HG03045 (cell line): ENCODE results near the gene KCNK2.

Experiments
- ATAC-seq: cut with Tn5 transposase; IDR thresholded peaks from one replicate; pipeline ENCODE4 v1.9.1; 2021; ENCODE audit warnings: mild to moderate bottlenecking, moderate library complexity; ENCODE audit not compliant: unreplicated experiment

The KCNK2 gene

GRCh38 chr1:215250913-215251312 is 168.4 kb downstream of the KCNK2 start:
- ATAC-seq = no peak

- no peak for ATAC-seq
Measured at GRCh38 chr1:215251428-215251827, 168.9 kb downstream of the KCNK2 start.

DNA sequence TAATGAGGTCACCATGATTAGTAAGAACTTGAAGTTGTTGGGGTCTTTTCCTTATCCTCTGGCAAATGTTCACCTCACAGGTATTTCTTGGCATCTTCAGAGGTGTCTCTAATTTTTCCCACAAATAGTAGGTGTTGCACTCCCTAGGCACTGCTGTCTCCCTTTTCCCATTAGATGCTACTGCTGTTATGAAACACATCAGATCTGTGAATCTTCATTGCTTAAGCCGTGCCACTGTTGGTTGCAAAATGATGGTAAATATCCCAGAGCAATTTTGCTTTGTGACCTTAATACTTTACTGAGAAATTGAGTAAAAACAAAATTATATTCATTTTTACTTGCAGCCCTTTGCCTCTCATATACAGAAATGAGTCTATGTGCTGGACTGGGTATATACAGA is 169.6 kb downstream of the KCNK2 start:
- no peak for ATAC-seq

- ATAC-seq = no peak
Measured at GRCh38 chr1:215256936-215257679, 174.6 kb downstream of the KCNK2 start.

DNA sequence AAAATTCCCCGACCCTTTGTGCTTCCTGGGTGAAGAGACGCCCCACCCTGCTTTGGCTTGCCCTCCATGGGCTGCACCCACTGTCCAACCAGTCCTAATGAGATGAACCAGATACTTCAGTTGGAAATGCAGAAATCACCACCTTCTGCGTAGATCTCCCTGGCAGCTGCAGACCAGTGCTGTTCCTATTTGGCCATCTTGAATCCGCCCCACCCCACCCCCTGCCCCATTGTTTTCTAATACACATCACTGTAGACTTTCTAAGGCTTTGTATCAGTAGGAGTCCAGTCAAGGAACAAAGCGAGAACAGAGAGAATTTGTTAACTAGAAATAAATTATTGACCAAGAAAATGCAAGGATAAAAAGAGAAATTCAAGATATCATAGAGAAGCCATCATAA is 178.2 kb downstream of the KCNK2 start:
- ATAC-seq = no peak

DNA sequence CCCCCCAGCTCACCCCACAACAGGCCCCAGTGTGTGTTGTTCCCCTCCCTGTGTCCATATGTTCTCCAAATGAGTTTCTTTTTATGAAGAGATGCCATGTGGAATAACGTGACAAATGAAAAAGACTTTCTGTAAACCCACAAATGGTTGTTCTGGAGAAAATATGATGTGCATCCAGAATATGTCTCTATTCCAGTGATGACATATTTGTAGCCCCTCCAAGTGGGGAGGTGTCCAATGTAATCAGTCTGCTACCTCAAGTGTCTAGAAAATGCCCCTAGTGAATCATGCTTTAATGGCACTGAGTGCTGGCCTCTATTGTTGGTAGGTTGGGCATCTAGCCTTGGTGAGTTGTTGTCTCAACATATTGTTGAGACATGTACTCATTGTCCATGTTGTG is 179.6 kb downstream of the KCNK2 start:
- no peak for ATAC-seq

DNA sequence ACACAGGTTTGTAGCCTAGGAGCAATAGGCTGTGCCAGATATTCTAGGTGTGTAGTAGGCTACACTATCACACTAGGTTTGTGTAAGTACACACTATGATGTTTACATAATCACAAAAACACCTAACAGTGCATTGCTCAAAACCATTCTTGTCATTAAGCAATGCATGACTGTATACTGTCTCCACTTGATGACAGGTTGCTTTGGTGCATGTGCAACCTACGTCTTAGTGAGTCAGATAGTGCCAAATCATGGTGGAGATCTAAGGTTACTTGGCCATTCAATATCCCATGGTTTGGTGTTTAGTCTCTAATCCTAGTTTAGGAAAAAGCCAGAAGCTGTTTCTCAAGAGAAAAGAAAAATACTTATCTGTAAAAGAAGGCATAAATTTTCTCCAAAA is 181.1 kb downstream of the KCNK2 start:
- ATAC-seq = no peak

DNA sequence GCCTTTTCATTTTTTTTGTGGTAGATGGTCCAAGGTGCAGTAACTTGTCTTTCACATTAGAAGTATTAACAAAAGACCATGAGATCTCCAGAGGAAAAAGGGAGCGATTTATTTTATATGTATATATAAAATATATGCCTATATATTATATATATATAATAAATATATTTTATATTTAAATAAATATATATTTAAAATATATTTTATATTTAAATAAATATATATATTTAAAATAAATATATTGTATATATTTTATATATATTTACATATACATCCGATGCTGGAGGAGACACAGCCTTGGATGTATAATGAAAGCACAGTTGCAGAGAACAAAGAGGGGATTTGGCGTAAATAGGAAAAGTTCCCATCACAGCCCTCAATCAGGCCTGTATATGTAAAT is 182.1 kb downstream of the KCNK2 start:
- ATAC-seq = no peak

- ATAC-seq = no peak
Measured at GRCh38 chr1:215267495-215267894, 185.0 kb downstream of the KCNK2 start.

DNA sequence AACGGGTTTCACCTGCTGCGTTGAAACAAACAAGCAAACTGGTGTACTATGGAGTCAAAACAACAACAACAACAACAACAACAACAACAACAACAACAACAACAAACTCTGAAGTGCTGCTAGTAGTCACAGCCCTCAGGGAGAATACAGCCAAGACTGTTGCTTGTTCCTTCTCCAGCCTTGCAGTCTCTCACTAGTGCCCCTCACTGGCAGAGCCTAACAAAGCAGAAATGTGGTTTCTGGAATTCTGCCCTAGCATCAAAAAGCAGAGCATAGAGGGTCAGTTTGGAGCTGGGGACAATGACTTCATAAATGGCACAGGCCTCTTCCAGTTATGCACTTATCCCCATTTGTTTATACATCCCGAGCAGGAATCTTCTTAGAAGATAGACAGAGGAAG is 187.4 kb downstream of the KCNK2 start:
- no peak for ATAC-seq

DNA sequence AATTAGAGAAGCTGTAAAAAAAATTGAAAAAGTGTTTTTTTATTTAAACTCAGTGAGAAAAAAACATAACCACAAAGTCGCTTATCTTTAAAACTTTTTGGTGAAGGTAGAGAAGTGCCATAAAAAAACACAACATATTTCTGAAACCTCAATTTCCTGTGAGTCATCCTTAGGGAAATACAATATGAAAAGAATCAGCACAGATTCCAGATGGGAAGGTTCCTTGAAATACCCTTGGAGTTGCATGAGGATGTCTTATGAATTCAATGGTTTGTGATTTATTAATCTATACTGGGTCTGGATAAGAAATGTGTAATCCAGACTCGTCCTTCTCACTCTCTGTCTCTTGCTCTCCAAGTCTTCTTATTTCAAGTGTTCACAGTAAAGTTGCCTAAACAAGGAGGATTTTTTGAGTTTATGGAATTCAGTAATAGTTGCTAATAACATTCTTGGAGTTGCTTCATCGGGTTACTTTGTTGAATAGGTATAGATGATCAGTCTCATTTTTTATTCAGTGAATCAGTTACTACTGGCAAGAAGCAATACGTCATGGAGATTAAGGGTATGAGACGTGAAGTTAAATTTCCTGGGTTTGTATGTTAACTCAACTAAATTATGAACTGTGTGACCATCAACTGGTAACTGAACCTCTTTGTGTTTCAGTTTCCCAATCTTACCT is 191.4 kb downstream of the KCNK2 start:
- ATAC-seq = no peak

DNA sequence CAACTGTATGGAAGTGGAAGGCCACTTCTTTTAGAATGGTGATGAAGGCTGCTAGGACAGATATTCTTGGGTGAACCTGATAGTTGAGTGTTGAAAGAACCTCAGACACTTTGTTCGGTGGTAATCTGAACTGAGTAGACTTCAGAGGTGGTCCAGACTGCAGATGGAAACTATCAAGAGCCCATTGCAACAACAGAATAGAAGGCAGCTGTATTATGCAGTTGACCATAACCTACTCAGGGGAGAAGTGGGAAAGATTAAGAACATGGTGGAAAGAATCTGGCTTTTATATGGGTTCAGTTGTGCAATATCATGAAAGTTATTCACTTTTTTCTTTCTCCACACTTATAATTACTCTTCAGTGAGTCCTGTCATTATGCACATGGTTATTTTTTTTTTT is 194.0 kb downstream of the KCNK2 start:
- no peak for ATAC-seq

GRCh38 chr1:215277532-215277931 is 195.0 kb downstream of the KCNK2 start:
- no peak for ATAC-seq

- ATAC-seq = no peak
Measured at GRCh38 chr1:215279682-215280081, 197.1 kb downstream of the KCNK2 start.

DNA sequence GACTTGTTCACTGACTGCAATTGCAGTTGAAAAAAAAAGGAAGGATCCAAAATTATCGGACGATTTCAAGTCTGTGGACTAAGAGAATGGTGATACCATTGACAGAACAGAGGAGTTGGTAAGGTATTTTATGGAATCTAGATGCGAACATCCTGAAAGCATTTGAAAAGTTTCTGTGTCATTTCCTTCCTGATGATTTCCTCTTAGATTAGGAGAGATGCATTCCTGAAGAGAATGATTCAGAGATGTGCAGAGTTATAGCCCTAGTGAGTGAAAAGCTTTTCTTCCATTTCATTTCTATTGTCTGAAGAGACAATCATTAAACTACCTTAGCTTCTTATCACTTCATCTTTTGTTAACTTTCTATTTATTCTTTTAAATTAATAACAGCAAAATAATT is 200.0 kb downstream of the KCNK2 start:
- ATAC-seq = no peak

DNA sequence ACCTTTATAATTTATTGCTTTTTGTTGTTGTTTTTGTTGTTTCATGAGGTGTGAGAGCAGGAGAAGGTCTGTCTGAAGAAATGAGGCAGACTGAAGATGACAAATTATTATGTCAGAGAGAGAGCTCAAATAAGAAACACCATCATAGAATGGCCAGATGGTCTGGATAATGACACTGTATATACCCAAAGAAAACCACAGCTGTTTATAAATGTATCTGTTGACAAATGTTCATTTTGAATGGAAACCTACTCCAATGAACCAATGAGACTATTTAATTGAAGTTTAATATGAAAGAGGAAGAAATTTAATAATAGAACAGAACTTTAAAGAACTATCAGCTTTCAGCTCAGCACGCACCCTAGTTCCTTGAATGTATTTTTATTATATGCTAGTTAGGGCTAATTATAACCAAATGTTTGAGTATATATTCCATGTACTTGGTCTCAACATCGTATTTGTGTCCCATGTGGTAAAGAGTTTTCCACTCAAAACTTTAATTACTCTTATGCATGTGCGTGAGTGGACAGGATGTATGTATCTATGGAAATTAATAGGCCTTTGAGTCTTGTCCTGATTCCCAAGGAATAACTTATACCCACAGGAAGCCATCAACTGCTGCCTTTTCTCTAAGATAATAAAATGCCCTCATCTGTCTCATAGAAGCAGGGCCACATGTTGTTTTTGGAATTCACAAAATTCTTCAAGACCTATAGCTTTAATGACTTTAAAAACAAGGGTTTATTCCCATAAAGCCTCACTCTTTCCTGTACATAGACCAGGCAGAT is 202.7 kb downstream of the KCNK2 start:
- ATAC-seq = no peak
